GM19452 (cell line): ENCODE data around the gene MICAL3.

Experiments
- ATAC-seq: cut with Tn5 transposase; IDR thresholded peaks from one replicate; pipeline ENCODE4 v1.9.1; 2021; ENCODE audit not compliant: unreplicated experiment

The MICAL3 gene

DNA sequence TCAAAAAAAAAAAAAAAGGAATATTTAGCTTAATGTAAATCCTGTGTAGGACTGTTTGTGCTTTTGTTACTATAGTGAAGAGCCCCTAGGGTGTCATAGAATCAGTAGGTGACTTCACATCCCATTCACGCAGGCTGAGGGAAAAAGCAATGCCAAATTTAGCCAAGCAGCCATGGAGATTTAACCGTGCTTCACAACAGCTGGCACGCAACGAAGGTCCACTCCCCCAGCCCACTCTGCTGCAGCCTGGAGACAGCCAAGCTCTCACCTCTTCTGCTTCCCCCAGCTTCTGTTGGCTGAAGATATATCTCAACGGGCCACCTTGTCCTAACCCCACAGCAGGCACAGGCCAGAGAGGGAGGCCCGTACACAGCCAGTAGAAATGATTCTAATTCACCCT, 171.3 kb downstream of the MICAL3 start:
- ATAC-seq, result no peak

DNA sequence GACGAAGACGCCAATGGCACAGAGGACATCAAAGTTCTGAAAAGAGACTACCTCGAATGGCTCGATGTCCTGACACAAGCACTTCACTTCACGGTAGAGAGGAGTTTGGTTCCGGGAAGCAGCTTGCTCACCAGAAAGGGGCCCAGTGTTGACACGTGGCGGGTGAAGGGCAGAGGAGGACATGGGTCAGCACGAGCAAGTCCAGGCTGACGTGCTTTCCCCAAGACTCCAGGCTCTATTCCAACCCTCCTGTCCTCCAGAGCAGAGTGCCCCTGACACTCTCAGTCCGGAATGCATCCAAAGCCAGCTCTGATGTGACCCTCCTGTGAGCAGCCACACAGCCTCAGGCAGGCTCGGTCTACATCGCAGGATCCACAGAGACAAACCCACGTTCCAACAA, 172.6 kb downstream of the MICAL3 start:
- no peak for ATAC-seq

DNA sequence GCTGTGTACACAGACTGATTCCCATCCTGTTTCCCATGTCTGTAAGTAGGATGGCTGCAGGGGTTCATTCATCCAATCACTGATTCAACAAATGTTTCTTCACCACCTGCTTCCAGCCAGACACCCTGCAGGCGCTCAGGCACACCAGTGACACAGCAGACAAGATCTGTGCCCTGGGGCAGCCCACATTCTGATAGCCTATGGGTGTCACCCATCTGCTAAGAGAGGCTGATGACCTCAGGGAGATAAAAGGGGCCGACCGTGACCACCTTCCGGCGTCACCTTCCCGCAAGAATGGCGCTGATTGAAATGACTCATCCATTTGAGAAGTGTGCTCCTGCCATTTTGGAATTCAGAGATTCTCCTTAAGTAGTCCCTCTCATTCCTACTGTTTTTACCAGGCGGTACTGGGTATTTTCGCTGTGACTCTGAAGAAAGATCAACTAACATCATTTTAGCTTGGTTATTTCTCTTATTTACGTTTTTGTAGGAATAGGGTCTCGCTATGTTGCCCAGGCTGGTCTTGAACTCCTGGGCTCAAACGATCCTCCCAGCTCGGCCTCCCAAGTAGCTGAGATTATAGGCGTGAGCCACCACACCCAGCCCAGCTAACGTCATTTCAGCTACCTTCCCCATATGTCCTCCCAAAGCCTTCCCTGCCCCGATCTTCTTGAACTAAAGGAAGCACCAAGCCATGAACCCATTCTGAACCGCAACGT, 176.8 kb downstream of the MICAL3 start:
- ATAC-seq, result no peak

DNA sequence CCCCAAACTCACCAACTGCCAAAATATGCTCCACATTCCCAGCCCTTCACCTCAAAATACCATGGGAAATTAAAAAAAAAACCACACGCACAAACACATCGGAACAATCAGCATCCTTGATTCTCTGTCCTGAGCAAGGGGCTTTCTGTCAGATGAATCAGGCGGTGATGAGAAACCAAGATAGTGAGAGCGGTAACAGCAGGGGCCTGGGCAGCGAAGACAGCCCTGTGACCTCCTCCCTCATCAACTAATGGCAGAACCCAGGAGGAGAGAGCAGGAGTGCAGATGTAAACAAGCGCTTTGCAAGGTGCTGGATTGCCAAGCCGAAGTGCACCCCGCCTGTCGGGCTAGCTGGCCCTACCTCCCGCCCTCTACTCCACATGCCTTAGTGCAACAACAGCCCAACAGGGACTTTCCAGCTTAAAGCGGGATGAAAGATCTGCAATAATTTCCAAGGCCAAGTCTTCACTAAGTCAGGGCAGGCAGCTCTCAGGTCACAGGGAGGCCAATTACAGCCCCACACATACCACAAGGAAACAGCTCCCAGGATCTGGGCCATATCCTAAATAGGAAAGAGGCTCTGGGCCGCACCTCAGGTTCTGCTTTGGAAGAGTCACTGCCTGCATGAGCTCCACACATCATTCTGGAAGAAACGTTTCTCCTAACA, 177.9 kb downstream of the MICAL3 start:
- ATAC-seq, result no peak

DNA sequence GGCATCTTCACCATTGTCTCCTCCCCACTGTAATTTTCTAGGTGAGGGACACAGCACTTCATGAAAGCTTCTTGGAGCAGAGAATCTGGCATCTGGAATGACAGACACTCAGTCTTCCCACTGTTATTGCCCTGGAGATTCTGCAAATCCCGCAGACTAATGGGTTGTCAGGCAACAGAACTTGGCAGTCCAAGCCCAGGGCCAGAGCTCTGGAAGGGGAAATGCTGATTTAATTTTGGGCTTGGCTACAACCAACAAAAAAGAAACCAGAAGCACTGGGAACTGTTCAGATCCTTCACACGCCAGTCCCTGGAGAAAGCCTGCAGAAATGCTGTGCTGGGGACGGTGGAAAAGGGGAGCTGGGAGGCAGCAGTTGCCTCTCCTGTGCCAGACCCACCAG, 178.6 kb downstream of the MICAL3 start:
- no peak for ATAC-seq

DNA sequence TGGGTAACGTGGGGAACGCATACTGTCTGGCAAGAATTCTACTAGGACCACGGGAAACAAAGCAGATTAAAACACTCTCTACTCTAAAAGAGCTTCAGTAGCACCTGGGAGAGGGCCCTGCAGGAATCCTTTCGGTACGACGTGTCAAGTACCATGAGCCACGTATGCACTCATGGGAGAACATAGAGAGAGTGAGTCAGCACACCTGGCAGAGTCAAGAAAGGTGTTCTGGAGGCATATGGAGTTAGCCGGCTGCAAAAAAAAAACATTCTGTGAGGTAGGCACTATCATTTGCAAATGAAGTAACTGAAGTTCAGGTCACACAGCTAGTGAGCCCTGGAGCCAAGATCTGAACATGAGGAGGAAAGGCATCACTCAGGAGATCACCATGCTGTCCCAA, 179.0 kb downstream of the MICAL3 start:
- no peak for ATAC-seq

DNA sequence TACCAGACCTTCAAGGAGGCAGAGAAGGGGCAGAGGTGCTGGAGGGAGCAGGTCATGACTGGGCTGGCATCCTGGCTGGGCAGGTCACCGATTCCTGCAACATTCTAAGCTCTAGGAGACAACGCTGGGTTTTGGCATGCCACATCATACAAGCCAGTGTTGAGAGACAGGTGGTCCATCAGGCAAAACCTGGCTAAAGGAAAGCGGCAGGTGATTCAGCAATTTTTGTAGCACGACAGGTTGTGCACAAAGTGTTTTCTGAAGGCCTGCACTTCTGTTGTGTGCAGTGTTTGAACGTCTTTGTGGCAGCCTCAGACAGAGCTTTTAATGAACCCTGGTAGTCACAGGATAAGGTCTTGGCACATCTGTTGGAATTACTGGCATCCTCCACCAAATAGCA, 180.2 kb downstream of the MICAL3 start:
- ATAC-seq, result no peak

DNA sequence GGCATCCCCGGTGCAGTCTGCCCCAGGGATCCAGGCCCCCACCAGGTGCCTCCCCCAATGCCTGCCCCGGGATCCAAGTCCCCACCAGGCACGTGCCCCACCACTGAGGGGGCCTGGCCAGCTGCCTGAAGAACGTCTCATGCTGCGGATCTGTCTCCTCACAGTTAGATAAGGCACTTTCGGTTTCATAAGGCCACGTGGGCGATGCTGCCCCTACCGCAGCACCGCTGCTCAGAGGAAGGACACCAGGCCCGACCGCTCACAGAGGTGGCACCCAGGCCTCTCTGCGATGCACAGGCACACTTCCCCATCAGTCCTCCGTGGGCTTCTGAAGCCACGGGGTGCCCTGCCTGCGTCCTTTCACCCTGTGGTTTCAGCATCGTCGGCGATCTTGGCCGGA, 182.0 kb downstream of the MICAL3 start:
- ATAC-seq, result no peak

DNA sequence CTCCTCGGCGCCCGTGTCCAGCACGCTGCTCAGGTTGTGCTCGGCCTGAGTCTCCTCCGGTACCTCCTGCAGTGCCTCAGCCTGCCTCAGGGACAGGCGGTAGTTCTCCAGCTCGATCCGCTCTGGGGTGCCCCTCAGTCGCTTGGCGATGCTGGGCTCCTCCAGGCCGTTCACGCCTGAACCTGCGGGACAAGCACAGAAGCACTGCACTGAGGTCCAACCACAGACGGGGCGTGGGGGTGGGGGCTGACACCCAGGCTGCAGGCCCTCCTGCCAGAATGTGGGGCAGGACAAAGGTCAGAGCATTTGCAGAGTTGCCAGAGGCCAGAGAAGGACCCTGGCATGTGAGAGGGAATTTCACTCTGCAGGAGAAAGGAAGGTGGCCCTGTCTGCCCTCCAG, 182.5 kb downstream of the MICAL3 start:
- no peak for ATAC-seq

DNA sequence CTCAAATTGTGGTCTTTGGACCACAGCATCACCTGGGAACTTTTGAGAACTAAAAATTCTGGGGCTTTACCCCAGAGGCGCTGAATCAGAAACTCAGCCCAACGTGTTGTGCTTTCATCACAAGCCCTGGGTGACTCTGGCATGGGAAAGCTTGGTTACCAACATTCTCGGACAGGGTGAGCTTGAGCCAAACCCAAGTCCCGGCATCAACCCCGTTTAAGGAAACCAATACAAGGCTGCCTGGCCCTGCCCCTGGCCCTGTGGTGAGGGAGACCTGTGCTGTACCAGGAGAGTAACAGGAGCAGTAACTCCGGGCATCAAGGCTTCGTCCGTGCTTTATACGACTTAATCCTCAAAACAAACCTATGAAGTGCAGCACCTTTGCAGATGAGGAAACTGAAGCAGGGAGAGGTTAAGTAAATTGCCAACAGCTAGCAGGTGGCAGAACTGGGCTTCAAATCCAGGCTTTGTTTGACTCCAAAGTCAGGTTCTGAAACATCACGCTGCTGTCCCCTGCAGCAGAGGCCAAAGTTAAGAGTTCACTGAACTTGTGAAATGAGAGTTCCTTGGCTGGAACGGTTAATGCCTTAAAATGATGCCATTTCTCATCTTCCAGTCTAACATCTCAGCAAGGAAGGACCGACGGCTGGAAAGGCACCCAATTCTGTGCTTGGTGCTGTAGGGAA, 186.0 kb downstream of the MICAL3 start:
- ATAC-seq, result no peak

DNA sequence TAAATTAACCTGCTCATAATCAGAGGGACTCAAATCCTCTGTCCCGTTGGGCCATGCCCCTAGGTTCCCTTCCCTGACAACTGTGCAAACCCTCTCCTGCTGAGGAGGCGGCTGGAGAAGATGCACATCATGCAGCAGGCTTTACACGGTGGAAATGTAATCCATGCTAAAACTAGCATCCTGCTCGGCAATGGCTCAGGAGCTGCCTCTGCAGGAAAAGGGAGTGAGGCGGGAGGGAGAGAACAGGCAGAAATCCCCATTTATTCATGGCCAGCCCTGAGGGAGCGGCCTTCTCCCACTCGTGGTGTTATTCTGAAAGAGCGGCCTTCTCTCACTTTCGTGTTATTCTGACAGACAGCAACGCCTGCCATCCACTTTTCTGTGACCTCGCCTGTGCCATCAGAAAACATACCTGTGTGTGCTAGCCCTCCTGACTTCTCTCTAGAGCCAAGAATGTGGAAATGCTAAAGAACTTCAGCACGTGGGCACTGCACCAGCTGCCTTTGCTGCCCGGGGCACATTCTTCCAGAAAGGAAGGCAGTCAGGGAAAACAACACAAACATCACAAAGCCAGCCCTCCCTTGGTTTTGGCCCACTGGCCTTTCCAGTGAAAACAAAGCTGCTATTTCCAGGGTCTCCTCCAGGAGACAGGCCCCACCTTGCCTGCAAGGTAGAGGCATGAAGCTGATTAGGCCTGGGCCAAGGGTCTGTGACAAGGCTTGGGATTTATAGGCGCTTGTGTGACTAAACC, 187.2 kb downstream of the MICAL3 start:
- no peak for ATAC-seq

DNA sequence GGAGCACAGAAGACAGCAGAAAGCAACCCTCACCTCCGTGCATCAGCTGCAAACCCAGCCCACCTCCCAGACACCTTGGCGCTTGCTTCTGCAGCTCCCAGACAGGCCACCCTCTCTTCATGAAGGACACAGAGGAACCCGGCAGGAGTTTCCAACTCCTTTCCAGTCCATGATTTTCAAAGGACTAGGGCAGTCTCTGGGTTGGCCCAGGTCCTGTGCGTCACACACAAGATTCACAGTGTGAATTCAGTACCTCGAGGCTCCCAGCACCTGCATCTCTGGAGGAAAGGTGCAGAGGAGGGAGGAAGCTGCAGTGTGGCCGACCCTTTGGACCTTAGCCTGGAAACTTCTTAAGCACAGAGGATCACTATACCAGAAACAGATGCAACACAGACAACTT, 189.1 kb downstream of the MICAL3 start:
- no peak for ATAC-seq

DNA sequence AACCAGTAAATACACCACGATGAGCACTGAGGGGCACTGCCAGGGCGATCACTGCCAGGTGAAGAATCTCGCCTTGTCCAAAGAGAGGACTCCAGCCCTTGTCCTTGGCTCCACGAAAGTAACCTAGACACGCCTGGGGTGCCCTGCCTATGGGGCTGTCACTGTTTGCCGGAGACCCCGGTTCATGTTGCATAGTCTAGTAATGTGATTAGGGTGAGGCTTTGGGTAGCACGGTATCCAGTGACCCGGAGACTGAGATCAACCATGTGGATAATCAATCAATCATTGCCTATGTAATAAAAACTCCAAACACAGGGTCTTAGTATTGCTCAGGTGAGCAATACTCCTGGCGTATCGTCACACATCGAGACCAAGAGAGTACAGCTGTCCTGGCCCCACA, 190.9 kb downstream of the MICAL3 start:
- no peak for ATAC-seq

DNA sequence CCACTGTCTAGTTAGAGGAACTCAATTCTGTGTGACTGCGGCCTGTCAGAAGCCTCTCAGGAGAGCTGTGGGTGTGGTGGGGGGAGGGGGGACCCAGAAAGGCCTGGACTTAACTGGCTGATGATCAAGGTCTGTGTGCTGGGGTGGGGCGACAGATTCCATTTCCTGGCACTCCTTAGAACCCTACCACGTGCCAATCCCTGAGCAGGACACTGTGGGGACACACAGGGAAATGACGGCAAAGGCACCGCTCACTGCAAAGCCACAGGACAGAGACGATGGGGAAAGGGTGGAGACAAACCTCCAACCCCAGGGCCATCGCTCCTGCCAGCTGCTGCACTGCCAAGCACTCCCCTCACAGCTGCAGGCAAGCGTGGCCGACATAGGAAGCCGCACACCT, 191.7 kb downstream of the MICAL3 start:
- no peak for ATAC-seq

DNA sequence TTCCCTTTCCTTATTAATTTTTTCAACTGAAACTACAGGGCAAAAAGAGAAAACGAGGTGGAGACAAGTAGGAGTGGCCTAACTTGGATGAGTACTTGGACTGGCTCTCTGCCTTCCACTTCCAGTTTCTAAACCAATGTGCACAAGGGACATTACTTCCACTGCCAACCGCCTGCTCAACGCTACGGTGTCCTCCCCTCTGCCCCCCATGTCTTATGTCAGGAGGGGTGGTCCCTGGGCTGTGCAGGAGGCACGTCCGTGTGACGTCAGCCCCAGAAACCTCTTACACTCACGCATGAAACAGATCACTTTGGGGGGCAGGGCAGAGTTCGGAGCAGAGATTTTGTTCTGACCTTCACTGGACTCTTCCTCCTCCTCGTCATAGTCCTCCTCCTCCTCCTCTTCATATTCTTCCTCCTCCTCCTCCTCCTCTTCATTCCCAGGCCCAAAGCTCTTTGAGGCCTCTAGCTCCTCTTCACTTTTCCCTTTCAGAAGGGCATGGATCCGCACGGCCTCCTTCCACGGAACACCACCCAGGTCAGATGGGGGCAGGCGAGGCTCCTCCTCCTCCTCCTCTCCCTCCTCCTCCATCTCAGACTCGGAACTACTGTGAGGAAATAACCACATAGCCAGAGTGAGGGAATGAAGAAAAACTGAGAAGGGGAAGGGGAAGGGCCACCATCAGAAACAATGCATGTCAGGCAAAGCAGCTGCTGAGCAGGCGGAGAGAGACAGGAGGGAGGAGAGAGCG, 192.7 kb downstream of the MICAL3 start:
- ATAC-seq, result no peak

DNA sequence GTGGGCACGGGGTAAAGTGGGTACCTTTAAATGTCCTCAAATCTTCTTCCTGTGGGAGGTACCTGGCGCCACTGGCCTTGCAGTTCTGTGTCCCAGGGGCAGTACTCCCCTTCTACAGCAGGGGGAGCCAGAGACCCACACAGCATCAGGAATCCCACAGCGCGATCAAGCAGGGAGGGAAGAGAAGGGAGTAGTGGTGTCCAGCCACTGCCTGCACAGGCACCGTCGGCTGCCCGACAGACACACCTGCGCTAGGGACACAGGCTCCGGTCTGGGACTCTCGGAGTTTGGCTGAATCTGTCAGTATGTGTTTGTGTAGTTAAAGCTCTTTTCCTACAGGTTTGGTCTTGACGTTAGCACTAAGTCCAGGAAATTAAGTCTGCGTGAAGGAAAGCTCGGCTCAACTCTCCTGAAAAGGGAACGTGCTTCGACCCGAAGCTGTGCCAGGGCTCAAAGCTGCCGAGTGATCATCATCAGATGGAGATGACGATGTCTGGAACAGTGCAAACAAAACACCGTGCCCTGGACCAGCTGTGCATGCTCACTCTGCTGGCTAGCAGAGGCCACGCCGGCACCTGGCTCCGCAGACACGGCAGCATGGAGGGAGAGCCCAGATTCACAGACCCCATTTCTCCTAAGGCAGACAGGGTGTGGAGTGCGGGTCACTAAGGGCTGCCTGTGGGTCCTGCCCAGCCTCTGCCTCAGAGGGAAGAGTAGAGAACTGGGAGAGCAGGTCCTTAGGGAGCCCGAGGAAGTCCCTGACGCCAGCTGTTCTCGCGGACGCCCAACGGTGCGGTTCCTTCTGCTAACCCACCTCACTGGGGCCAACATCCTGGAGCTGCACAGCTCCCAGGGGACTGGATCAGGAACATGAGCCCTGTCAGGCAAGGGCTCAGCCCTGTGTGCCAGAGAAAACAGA, 194.1 kb downstream of the MICAL3 start:
- no peak for ATAC-seq

DNA sequence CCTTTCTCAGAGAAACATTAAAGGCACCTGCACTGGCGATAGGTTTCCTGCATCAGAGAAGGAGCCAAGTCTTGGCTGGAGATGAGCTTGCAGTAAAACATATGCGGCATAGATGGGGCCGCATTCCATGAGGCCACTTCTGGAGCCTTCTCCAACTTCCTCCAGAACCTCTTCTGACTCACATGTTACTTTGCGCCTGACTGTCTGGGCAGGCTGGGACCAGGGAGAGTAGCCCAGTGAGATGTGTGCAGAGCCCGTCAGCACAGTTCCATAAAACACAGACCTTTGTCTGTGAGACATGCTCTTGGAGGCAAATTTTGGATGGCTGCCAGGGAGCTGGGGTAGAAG, 194.7 kb downstream of the MICAL3 start:
- no peak for ATAC-seq

DNA sequence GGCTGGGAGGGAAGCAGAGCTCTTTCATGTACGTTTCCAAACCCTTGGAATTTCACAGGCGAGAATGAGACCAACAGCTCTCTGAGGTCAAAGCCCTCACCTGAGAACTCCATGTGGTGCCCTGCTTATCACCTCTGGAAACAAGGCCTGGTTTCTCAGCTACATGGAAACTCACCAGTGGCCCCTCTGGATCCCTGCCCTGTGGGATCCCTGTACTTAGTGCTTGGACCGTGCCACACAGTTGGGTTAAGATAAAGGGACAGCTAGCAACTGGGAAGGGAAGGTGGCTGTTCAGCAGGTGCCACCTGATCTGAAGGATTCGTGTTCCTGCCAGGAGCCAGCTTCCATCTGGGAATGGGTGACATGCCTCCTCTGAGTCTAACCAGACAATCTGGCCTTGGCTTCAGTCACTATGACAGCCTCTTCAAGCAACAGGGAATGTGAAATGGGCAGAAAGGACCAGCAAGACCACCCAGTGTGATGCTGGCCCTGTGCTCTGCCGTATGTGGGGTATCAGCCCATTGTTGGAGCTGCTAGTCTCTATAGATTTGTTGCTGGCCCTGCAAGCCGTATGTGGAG, 195.8 kb downstream of the MICAL3 start:
- ATAC-seq, result no peak

DNA sequence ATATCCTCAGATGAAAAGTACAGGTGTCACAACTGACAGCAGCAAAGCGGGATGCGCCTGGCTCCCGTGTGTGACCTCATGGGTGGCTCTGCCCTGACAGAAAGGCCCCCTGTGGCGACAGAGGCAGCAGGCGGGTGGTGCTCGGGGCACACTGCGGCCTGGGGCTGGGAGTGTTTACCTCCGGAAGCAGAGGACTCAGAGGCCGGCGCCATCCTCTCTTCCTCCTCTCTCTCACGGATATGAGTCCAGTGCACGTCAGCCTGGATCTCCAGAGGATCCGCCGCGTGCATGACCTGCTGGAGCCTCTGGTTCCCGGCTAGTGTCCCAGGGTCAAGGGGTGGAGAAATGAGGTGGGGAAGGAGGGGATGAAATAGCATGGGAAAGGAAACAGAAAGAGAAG, 196.9 kb downstream of the MICAL3 start:
- ATAC-seq, result no peak
